Vagina (tissue), 2 donors: ENCODE results near the gene KAT2B.

ENCODE experiments used
- CTCF ChIP-seq, 3 experiments: fragments of 450-650 bp in 2 of 3; fragments of 200-600 bp in 1 of 3; sonication (generic) in 1 of 3; IDR thresholded peaks; one replicate each; pipeline ENCODE4 v1.5.1; 2017 to 2019; ENCODE audit warnings: antibody characterized with exemption in 3 of 3, mild to moderate bottlenecking in 2 of 3, moderate library complexity in 2 of 3
- POLR2AphosphoS5 ChIP-seq, 2 donors: sonication (generic); formaldehyde crosslinking; IDR thresholded peaks; one replicate each; pipeline ENCODE4 v1.9.0; 2017; ENCODE audit warnings: antibody characterized with exemption in 2 of 2, mild to moderate bottlenecking in 2 of 2, low read depth in 1 of 2; ENCODE audit not compliant: insufficient read depth in 1 of 2

- TF ChIP-seq CTCF (IDR thresholded peaks at IDR 0.05) (no peak), POLR2AphosphoS5 (IDR thresholded peaks at IDR 0.05; ENCODE audit: insufficient read depth in 1 of 2, low read depth in 1 of 2) (no peak)
Observed at GRCh38 chr3:20015525-20015924, 24.7 kb upstream of the KAT2B start.
